HUES64 (cell line): Measurements from ENCODE around the gene ITSN1.
A peak's percentile ranks its signal among the peaks of the same experiment; 100 is the strongest.
"Not testable (repeated sequence)": the region's sequence is repeated elsewhere in the genome, so short reads cannot be mapped to it uniquely, and the experiment has no call there.

Experiments
- H3K27ac ChIP-seq: 2 replicates; pipeline ENCODE4 v1.7.0; 2013; ENCODE audit warnings: low read depth, low read length, inconsistent platforms
- H3K27me3 ChIP-seq: 2 replicates; pipeline ENCODE4 v1.6.1; 2013; ENCODE audit warnings: mild to moderate bottlenecking, low read length; ENCODE audit not compliant: insufficient read depth
- H3K36me3 ChIP-seq: 2 replicates; pipeline ENCODE4 v1.6.1; 2013; ENCODE audit warnings: mild to moderate bottlenecking, low read length; ENCODE audit not compliant: insufficient read depth
- H3K4me1 ChIP-seq: 2 replicates; pipeline ENCODE4 v1.6.1; 2013; ENCODE audit warnings: mild to moderate bottlenecking, low read length, moderate library complexity; ENCODE audit not compliant: insufficient read depth
- H3K4me3 ChIP-seq: 2 replicates; pipeline ENCODE4 v1.5.1; 2013; ENCODE audit warnings: mild to moderate bottlenecking, low read length, moderate library complexity
- H3K9ac ChIP-seq: 2 replicates; pipeline ENCODE4 v1.6.1; 2013; ENCODE audit warnings: mild to moderate bottlenecking, low read depth, low read length
- H3K9me3 ChIP-seq: 2 replicates; pipeline ENCODE4 v1.6.1; 2013; ENCODE audit warnings: low read depth, low read length; ENCODE audit not compliant: insufficient read depth
- WGBS: fragments of 150-250, 120-280 bp; methylation state at CpG from one replicate; pipeline ENCODE4 v1.1.7; 2013; ENCODE audit warnings: missing lambda C conversion rate; 5-methylcytosine and 5-hydroxymethylcytosine counted together

The ITSN1 gene

DNA sequence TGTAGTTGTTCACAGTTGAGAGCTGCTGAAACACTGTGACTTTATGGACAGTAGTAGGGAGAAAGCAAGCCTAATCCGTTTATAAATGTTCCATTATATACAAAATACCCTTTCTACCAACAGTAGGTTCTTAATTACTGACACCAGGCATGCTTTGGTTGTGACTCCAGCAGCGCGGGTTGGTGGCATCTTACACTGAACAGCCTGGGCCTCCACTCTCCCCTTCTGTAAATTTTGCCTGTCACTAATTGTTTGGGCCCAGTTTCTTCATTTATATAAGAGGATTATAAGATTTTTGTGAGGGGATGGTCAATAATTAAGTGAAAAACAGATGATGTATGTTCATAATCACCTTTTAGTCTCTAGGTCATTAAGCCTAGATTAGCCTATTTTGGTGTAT is 58.2 kb downstream of the ITSN1 start:
- H3K4me3 ChIP-seq, result no peak overlapping the region
- 94% methylated on average over 3 of the region's 3 CpGs for WGBS
- H3K27me3 ChIP-seq, result no peaks in the 10 kb centered on the region
- H3K4me1 ChIP-seq, result peaks cover 32% of the 10 kb centered on the region
- no peak overlapping the region for H3K9ac ChIP-seq
- no peak overlapping the region for H3K27ac ChIP-seq
- no peaks in the 10 kb centered on the region for H3K9me3 ChIP-seq
- no peaks in the 10 kb centered on the region for H3K36me3 ChIP-seq

GRCh38 chr21:33703750-33704606 is 61.7 kb downstream of the ITSN1 start:
- H3K4me1 ChIP-seq, result peaks cover 4% of the 10 kb centered on the region; the same call in 1 of the 2 replicates
- no peak overlapping the region for H3K9ac ChIP-seq
- no peak overlapping the region for H3K4me3 ChIP-seq
- peaks cover 5% of the 10 kb centered on the region; the same call in 1 of the 2 replicates for H3K9me3 ChIP-seq
- 80% methylated on average over 9 of the region's 10 CpGs for WGBS
- H3K27me3 ChIP-seq, result no peaks in the 10 kb centered on the region
- H3K27ac ChIP-seq, result peak overlapping the region; percentile 11; the same call in 1 of the 2 replicates
- H3K36me3 ChIP-seq, result peaks cover 10% of the 10 kb centered on the region; the same call in 1 of the 2 replicates

GRCh38 chr21:33707846-33708245 is 65.5 kb downstream of the ITSN1 start:
- Histone ChIP-seq H3K27me3 (no peaks in the 10 kb centered on the region), H3K4me1 (peaks cover 23% of the 10 kb centered on the region), H3K9ac (no peak overlapping the region), H3K4me3 (no peak overlapping the region), H3K27ac (no peak overlapping the region), H3K9me3 (peaks cover 5% of the 10 kb centered on the region; the same call in 1 of the 2 replicates), H3K36me3 (peaks cover 13% of the 10 kb centered on the region; the same call in 1 of the 2 replicates)

GRCh38 chr21:33708874-33709273 is 66.6 kb downstream of the ITSN1 start:
- 96% methylated on average over 2 of the region's 2 CpGs for WGBS

GRCh38 chr21:33712022-33712803 is 69.9 kb downstream of the ITSN1 start:
- Histone ChIP-seq H3K9ac (0 out of 2 replicates have a peak overlapping the region, but pooled peaks have one; percentile 12), H3K27ac (peak overlapping the region; percentile 21; the same call in 1 of the 2 replicates), H3K27me3 (no peaks in the 10 kb centered on the region), H3K9me3 (peaks cover 5% of the 10 kb centered on the region; the same call in 1 of the 2 replicates), H3K36me3 (peaks cover 13% of the 10 kb centered on the region; the same call in 1 of the 2 replicates), H3K4me1 (peaks cover 21% of the 10 kb centered on the region), H3K4me3 (no peak overlapping the region)
- WGBS, result 66% methylated on average over 3 of the region's 3 CpGs

More at GRCh38 chr21:33708874-33709273, 66.6 kb downstream of the ITSN1 start:
- no peak overlapping the region for H3K27ac ChIP-seq
- no peak overlapping the region for H3K9ac ChIP-seq
- H3K27me3 ChIP-seq, result no peaks in the 10 kb centered on the region
- peaks cover 13% of the 10 kb centered on the region; the same call in 1 of the 2 replicates for H3K36me3 ChIP-seq
- no peak overlapping the region for H3K4me3 ChIP-seq
- peaks cover 19% of the 10 kb centered on the region for H3K4me1 ChIP-seq
- peaks cover 5% of the 10 kb centered on the region; the same call in 1 of the 2 replicates for H3K9me3 ChIP-seq

DNA sequence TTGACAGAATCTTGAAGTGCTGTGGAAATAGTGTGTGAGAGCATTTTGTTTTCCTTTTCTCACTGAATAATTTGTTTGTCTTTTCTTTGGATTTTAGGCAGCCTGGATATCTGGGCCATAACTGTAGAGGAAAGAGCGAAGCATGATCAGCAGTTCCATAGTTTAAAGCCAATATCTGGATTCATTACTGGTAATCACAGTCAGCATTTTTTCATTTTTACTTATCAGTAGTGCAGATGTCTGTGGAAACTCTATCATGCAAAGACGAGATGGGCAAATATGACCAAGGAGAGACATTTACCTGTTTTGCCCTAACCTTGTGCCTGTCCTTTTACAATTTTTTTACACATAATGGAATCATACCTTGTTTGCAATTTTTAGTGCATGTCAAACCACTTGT is 78.8 kb downstream of the ITSN1 start:
- Histone ChIP-seq H3K27me3 (no peaks in the 10 kb centered on the region), H3K27ac (no peak overlapping the region), H3K4me1 (no peaks in the 10 kb centered on the region), H3K36me3 (peaks cover 57% of the 10 kb centered on the region), H3K9me3 (no peaks in the 10 kb centered on the region), H3K9ac (no peak overlapping the region), H3K4me3 (no peak overlapping the region)
- 84% methylated on average over 2 of the region's 2 CpGs for WGBS

- Histone ChIP-seq H3K4me1 (peaks cover 25% of the 10 kb centered on the region), H3K36me3 (peaks cover 29% of the 10 kb centered on the region)
- H3K9ac ChIP-seq, H3K4me3 ChIP-seq, H3K27ac ChIP-seq, H3K9me3 ChIP-seq, H3K27me3 ChIP-seq: not testable (repeated sequence)
- 90% methylated on average over 3 of the region's 3 CpGs for WGBS
Observed at GRCh38 chr21:33729139-33729538, 86.8 kb downstream of the ITSN1 start.

DNA sequence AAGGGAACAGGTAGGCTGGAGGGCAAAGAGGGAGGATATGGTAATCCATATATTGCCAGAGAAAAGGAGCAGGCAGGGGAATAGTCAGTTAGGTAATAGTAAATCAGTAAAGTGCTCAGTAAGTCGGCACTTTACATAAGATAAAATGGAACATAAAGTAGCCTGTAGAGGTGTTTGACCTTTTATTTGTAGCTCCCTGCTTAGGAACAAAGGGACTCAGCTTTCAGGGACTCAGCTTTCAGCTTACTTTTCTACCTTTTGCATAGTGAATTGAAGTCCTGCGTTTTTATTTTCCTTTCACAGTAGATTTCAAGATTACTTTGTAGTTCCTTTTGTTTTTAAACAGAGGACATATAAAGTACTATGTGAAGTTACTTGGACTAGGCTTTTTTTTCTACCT is 87.3 kb downstream of the ITSN1 start:
- Histone ChIP-seq H3K27ac (no peak overlapping the region), H3K4me1 (peaks cover 25% of the 10 kb centered on the region), H3K4me3 (no peak overlapping the region), H3K36me3 (peaks cover 24% of the 10 kb centered on the region), H3K27me3 (no peaks in the 10 kb centered on the region), H3K9ac (no peak overlapping the region), H3K9me3 (no peaks in the 10 kb centered on the region)
- 78% methylated on average over 2 of the region's 2 CpGs for WGBS

GRCh38 chr21:33731447-33731846 is 89.1 kb downstream of the ITSN1 start:
- Histone ChIP-seq H3K27ac (no peak overlapping the region), H3K4me1 (peaks cover 25% of the 10 kb centered on the region), H3K9me3 (no peaks in the 10 kb centered on the region), H3K27me3 (no peaks in the 10 kb centered on the region), H3K36me3 (peaks cover 25% of the 10 kb centered on the region), H3K9ac (no peak overlapping the region), H3K4me3 (no peak overlapping the region)
- no CpG with 5 or more reads among the region's 3 CpGs for WGBS

DNA sequence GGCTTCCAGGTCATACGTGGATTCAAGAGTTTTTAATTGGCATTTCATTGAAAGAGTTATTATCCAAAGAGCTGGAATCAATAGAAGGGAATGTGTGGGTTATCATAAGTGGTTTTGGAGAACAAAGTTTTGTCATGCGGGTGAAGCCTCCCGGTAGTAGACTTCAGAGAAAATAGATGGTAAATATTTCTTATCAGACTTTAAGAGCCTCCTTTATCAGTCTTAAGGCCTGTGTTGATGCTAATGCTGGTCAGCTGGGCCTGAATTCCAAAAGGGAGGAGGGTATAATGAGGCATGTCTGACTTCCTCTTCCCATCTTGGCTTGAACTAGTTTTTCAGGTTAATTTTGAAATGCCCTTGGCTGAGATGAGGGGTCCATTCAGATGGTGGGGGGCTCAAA is 89.7 kb downstream of the ITSN1 start:
- WGBS, result 94% methylated on average over 2 of the region's 3 CpGs
- H3K27me3 ChIP-seq, result no peaks in the 10 kb centered on the region
- H3K4me3 ChIP-seq, result no peak overlapping the region
- H3K9me3 ChIP-seq, result no peaks in the 10 kb centered on the region
- no peak overlapping the region for H3K9ac ChIP-seq
- H3K4me1 ChIP-seq, result peaks cover 25% of the 10 kb centered on the region
- H3K27ac ChIP-seq, result no peak overlapping the region
- peaks cover 27% of the 10 kb centered on the region for H3K36me3 ChIP-seq

DNA sequence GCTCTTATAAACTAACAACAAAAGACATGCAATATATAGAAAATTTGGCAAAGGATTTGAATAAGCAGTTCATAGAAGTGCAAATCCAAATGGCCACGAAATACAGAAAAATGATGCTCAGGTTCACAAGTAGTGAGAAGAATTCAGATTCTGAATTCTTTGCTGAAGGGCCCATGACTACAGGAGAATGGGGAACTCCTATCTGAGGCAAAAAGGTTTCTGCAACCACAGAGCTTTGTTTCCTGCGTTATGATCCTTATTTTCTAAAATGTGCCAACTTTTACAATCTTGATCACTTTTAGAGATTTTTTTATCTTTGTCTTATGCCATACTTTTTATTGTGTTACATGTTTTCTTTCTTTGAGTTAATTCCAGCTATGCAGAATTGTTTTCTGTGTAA is 91.3 kb downstream of the ITSN1 start:
- no peak overlapping the region for H3K9ac ChIP-seq
- H3K4me3 ChIP-seq, result no peak overlapping the region
- 95% methylated on average over 2 of the region's 2 CpGs for WGBS
- no peaks in the 10 kb centered on the region for H3K27me3 ChIP-seq
- peaks cover 30% of the 10 kb centered on the region for H3K36me3 ChIP-seq
- H3K4me1 ChIP-seq, result peaks cover 25% of the 10 kb centered on the region
- H3K9me3 ChIP-seq, result no peaks in the 10 kb centered on the region
- no peak overlapping the region for H3K27ac ChIP-seq
